Esophagus muscularis mucosa (tissue), 4 donors: ENCODE results near the gene RNF43. TPM values are rescaled to one million over a fixed set of nuclear protein-coding genes. Genes with fewer than 3 reads are reported as not detected.

Experiments
- DNase-seq: peaks from one replicate; pipeline ENCODE4 v3.0.0-alpha.2; 2017; ENCODE audit errors: extremely low spot score
- H3K27ac ChIP-seq, 4 donors: fragments of 200-600 bp; sonication (generic); replicated peaks in 1 of 4; 1 replicate in 3 of 4; 2 replicates in 1 of 4; pipeline ENCODE4 v1.5.1; 2016 to 2019; ENCODE audit warnings: mild to moderate bottlenecking in 1 of 4
- H3K27me3 ChIP-seq, 4 donors: fragments of 200-600 bp; sonication (generic); one replicate each; pipeline versions ENCODE4 v1.5.1 to v1.6.0; 2016 to 2019
- H3K36me3 ChIP-seq, 4 donors: fragments of 200-600 bp; sonication (generic); one replicate each; pipeline ENCODE4 v1.5.1; 2016 to 2019
- H3K4me1 ChIP-seq, 4 donors: fragments of 200-600 bp; sonication (generic); one replicate each; pipeline ENCODE4 v1.5.1; 2016 to 2019
- H3K4me3 ChIP-seq, 4 donors: fragments of 200-600 bp; sonication (generic); 1 replicate in 2 of 4; 2 replicates in 2 of 4; pipeline ENCODE4 v1.5.1; 2016 to 2019; ENCODE audit warnings: mild to moderate bottlenecking in 4 of 4, moderate library complexity in 1 of 4
- H3K9me3 ChIP-seq, 4 donors: fragments of 200-600 bp; sonication (generic); 1 replicate in 3 of 4; 2 replicates in 1 of 4; pipeline ENCODE4 v1.5.1; 2016 to 2019
- CTCF ChIP-seq, 3 experiments: fragments of 200-600 bp in 2 of 3; fragments of 450-650 bp in 1 of 3; sonication (generic) in 2 of 3; IDR thresholded peaks; one replicate each; pipeline ENCODE4 v1.5.1; 2017 to 2019; ENCODE audit warnings: antibody characterized with exemption in 3 of 3, mild to moderate bottlenecking in 2 of 3, moderate library complexity in 1 of 3
- EP300 ChIP-seq: sonication (generic); formaldehyde crosslinking; IDR thresholded peaks from one replicate; pipeline ENCODE4 v1.6.1; 2017; ENCODE audit warnings: antibody characterized with exemption
- POLR2A ChIP-seq: fragments of 450-650 bp; IDR thresholded peaks from one replicate; pipeline ENCODE4 v1.6.1; 2017; ENCODE audit warnings: antibody characterized with exemption, moderate library complexity, mild to moderate bottlenecking, low read depth
- POLR2AphosphoS5 ChIP-seq, 2 donors: sonication (generic); formaldehyde crosslinking; IDR thresholded peaks; one replicate each; pipeline ENCODE4 v1.6.1; 2017; ENCODE audit warnings: antibody characterized with exemption in 2 of 2
- WGBS: methylation state at CpG from one replicate; pipeline ENCODE4 v1.1.5; 2018; 5-methylcytosine and 5-hydroxymethylcytosine counted together
- intact Hi-C: fragments of 100-400 bp; cut with DNase I; formaldehyde crosslinking; loops from one replicate; pipeline ENCODE4 v1.15.1; 2023
- total RNA-seq, 4 donors: library from RNA; depleted of rRNA; stranded (reverse); fragments of >200 nt; gene quantifications; one replicate each; pipeline versions ENCODE4 v1.1.0 to v1.2.1, GENCODE V29; 2016

RNF43 gene
- total RNA-seq, 4 donors from 2014 or later: under 0.01 to 0.26 (median 0.11) TPM; not detected in 1

GRCh38 chr17:58378733-58379510 lies 38.4 kb downstream of the RNF43 start:
- no peak overlapping the region for H3K27ac ChIP-seq
- intact Hi-C loops: no loop called here
- 64% methylated on average over 8 of the region's 8 CpGs for WGBS

DNA sequence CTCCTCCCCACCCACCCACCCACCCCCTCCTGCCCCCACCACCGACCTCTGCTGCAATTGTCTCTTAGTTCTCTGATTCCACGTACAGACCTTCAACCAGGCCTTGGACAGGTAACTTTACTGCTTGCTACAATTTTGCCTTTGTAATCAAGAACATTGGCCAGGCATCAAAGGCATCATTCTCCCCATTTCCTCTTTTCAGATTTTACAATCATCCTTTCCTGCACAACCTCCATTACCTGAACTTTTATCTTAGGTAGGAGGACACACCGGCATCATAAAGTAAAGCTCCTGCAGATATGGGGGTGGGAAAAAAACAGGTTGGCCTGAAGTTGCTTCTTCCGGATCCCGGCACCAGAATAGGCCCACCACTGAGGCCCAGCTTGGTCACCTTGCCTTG lies 39.7 kb downstream of the RNF43 start:
- intact Hi-C loops: no loop called here
- Histone ChIP-seq H3K27me3 (no peaks in the 10 kb centered on the region), H3K36me3 (no peaks in the 10 kb centered on the region), H3K4me3 (no peak overlapping the region), H3K27ac (no peak overlapping the region), H3K9me3 (no peaks in the 10 kb centered on the region), H3K4me1 (peaks cover 0 to 4% (median 0%) of the 10 kb centered on the region in 4 donors)
- TF ChIP-seq CTCF (IDR thresholded peaks at IDR 0.05): no peak
- TF ChIP-seq POLR2A: no peak
- no peak for TF ChIP-seq POLR2AphosphoS5 (IDR thresholded peaks at IDR 0.05)
- TF ChIP-seq EP300: no peak
- DNase-seq: no peak
- 83% methylated on average over 4 of the region's 5 CpGs for WGBS

More at GRCh38 chr17:58378733-58379510, 38.4 kb downstream of the RNF43 start:
- Histone ChIP-seq H3K4me1 (peaks cover 0 to 4% (median 0%) of the 10 kb centered on the region in 4 donors), H3K4me3 (no peak overlapping the region), H3K9me3 (no peaks in the 10 kb centered on the region), H3K36me3 (no peaks in the 10 kb centered on the region), H3K27me3 (no peaks in the 10 kb centered on the region)
- TF ChIP-seq CTCF (IDR thresholded peaks at IDR 0.05) (no peak), EP300 (no peak), POLR2A (no peak), POLR2AphosphoS5 (IDR thresholded peaks at IDR 0.05) (no peak)
- DNase-seq: no peak

GRCh38 chr17:58377093-58377601 lies 40.2 kb downstream of the RNF43 start:
- H3K4me3 ChIP-seq: no peak overlapping the region
- WGBS: 85% methylated on average over 3 of the region's 3 CpGs
- no peaks in the 10 kb centered on the region for H3K27me3 ChIP-seq
- no peak for DNase-seq
- H3K36me3 ChIP-seq: no peaks in the 10 kb centered on the region
- no peaks in the 10 kb centered on the region for H3K4me1 ChIP-seq
- intact Hi-C loops: no loop called here
- H3K27ac ChIP-seq: no peak overlapping the region
- TF ChIP-seq POLR2A (no peak), POLR2AphosphoS5 (IDR thresholded peaks at IDR 0.05) (no peak), CTCF (IDR thresholded peaks at IDR 0.05) (no peak), EP300 (no peak)
- H3K9me3 ChIP-seq: no peaks in the 10 kb centered on the region

GRCh38 chr17:58376472-58377000 lies 40.8 kb downstream of the RNF43 start:
- intact Hi-C loops: no loop called here
- DNase-seq: no peak
- Histone ChIP-seq H3K27ac (no peak overlapping the region), H3K36me3 (no peaks in the 10 kb centered on the region), H3K9me3 (no peaks in the 10 kb centered on the region), H3K4me3 (no peak overlapping the region), H3K27me3 (no peaks in the 10 kb centered on the region), H3K4me1 (no peaks in the 10 kb centered on the region)
- no peak for TF ChIP-seq EP300
- no peak for TF ChIP-seq CTCF (IDR thresholded peaks at IDR 0.05)
- TF ChIP-seq POLR2A: no peak
- no peak for TF ChIP-seq POLR2AphosphoS5 (IDR thresholded peaks at IDR 0.05)
- 74% methylated on average over 4 of the region's 4 CpGs for WGBS
